GM21528 (cell line): Measurements from ENCODE around the gene CIB4.

Experiments used
- ATAC-seq: cut with Tn5 transposase; IDR thresholded peaks from one replicate; pipeline ENCODE4 v1.9.1; 2021; ENCODE audit warnings: mild to moderate bottlenecking, moderate library complexity; ENCODE audit not compliant: unreplicated experiment, low FRiP score

CIB4 gene

DNA sequence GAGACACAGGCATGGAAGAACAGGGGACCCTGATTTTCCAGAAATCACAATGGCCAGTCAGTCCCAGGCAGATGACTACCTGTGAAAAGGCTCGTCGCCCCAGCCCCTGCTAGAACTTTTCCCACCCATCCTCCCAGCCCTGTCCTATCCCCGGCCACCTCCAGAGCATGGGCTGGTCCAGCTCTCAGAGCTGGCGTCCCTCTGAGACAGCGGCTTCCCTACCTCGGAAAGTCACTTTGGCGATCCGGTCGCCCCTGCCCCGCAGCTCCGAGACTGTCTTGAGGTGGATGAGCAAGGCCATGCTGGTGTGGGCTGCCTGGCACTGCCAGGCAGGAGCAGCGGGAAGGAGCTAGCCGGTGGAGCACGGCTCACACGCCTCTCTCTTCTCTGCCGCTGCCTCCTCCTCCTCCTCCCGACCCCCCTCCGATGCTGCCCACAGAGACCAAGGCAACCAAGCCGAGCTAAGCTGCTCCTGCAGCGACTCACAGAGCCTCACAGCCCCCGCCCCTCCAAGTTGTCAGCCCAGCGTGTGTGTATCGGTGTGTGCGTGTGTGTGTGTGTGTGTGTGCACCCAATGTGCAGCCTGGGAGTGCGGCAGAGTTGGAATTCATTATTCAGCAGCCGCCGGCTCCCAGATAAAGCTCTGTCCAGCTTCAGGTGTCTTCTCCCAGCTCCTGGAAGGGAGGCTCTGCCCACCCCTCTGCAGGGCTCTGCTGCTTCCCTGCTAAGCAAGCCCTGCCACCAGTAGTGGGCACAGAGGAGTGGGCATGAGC is 82.7 kb downstream of the CIB4 start:
- no peak for ATAC-seq

DNA sequence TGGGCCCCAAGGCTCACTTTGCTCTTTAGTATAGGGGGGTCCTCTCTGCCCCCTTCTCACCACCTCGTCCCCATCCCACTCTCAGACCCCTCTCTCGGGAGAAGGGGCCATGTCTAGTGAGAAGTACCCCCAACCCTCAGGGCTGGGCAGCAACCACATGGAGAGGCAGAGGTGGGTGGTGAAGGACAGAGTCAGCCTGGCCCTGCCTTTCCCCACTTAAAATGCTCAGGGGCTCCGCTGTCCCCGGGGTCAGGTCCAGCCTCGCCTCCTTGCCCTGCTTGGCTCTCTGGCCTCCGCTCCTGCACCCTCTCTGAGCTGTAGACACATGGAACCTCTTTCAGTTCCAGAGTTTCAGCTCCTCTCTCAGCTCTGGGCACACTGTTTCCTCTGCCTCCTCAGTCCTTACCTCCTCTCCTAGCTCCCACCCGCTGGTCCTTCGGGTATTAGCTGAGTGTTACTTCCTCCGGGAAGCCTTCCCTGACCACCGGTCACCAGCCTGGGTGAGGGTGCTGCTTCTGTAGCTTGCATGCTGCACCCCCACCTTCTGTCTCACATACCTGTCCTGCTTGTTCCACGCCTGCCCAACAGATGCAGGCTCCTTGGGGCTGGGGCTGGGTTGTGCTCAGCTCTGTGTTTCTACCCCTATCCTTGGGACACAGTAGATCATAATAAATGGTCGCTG is 83.8 kb downstream of the CIB4 start:
- ATAC-seq = no peak

DNA sequence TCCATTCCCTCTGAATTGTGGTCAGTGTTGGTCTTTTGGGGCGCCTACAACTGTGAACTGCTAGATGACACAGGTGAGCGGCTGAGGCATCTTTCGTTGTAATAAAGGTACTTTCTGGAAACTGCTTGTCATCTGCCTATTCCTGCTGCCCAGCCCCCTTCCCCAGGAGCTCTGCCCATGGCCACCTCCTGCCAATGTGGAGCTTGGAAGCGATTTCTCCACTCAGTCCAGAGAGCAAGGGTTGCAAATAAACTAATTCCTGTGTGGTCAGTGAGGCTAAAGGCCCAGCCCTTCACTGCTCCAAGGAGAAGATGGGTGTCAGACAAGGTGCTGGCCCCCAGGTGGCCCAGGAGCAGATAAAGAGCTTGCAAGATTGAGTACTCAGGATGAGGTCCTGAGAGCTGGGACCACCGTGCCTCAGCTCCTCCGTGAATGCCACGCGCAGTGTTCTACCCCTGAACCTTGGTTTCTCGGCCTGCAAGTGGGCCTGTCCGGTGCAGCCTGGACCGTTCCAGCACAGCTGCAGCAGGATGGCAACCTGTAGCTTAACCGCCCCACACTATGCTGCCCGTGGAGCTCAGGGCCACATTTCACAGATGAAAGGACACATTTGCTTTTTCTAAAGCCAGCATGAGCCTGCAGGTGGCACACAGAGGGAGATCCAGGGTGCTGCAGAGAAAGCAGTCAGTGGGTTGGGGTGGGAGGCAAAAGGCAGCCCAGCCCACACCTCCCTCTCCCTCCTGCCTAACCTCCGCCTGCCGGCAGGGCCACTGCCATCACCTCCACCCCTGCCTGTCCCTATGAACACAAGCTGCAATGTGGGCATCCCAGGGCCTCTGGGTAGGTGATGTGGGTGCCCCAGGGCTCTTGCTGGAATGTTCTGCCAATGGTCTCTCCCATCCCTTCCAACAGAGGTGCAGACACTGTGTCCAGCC is 84.6 kb downstream of the CIB4 start:
- no peak for ATAC-seq

DNA sequence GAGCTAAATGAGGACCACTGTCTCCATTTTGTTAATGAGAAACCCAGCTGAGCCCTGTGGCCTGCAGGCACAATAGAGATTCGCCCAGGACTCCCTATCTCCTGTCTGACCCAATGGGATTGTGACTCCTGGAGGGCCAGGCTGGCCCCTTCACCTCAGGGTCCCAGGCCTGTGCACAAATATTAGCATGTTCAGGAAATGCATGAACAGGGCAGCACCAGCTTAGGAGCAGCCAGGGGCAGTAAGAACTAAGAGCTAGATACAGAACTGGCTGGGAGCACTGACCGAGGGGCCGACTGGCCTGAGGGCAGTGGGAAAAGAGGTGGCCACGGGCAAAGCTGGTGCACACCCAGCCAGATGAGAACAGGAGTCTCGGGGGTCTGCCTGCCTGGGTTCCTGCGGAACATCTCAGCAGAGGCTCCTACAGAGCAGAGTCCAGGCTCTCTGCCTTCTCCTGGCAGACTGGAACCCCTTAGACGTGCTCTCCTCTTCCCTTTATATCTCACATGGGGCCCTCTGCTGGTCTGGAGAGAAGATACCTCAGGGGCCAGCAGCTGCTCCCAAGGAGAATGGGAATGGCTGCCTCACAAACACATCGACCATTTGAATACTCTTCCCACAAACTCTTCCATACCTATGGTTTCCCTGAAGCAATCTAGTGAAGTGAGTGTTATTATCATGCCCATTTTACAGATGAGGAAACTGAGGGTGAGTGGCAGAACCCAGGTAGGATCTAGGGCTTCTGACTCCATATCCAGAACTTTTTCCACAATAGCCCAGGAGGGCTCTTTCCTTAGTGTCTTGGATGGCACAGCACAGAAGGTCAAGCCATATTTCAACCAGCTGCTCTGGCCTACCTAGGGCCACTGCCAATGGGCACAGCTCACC is 85.7 kb downstream of the CIB4 start:
- ATAC-seq = no peak

DNA sequence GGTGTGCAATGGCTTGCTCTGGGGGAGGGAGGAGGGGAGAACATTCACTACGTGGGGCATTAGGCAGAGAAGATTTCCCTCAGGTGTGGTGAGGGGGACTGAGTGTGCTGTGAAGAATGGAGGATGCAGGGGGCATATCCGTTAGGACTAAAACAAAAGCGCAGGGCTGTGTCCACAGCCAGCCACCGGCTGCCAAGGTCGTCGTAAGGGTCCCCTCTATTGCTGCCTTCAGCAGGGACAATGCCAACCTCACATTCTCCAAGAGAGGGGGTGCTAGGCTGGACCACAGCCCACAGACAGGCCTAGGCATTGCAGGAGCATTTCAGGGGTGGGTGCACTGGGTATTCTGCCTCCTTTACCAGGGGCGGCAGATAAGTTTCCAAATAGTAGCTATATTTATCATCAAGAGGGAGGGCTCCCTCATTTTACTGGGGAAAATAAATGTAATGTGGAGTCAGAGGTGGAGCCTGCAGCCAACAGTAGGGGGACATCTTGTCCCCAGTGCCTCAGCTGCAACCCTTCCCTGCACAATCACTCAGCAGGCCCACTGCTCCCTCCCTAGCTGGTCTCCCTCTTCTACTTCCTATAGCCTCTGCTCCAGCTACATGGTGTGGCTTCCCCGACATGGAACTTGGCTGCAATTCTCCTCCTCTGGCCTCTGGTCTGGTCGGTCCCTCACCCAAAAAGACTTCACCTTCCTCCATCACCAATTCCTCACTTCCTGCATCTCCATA is 88.4 kb downstream of the CIB4 start:
- no peak for ATAC-seq

DNA sequence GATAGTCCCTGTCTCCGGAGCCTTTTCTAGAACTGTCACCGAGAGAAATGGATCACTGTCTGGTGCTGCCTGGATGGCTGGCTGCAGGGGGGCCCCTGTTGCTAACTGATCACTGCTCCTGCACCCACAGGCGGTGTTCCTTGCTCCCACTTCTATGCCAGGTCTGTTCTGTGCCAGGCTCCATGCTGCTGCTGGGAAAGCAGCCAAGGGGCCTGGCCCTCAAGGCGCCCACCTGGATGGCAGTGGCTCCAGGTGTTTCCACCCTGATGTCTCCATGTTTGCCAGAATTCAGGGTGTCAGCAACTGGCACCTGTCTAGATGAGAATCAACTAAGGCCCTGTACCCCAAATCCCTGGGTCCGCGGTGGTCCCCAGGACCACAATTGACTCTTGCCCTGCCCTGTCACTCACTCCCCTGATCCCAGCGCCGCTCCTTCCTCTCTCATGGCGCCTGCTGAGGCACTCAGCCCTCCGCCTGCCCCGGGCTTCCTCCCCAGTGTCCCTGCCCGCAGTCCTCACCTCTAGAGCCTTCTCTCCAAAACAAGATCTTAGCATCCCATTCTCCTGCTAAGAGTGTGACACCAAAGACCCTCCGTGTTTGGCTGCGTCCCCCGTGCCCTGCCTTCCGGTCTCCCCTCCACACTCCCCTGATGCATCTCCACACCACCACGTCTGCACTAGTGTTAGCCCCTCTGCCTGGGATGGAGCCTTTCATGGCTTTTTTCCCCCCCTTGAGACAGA is 90.7 kb downstream of the CIB4 start:
- ATAC-seq = no peak

DNA sequence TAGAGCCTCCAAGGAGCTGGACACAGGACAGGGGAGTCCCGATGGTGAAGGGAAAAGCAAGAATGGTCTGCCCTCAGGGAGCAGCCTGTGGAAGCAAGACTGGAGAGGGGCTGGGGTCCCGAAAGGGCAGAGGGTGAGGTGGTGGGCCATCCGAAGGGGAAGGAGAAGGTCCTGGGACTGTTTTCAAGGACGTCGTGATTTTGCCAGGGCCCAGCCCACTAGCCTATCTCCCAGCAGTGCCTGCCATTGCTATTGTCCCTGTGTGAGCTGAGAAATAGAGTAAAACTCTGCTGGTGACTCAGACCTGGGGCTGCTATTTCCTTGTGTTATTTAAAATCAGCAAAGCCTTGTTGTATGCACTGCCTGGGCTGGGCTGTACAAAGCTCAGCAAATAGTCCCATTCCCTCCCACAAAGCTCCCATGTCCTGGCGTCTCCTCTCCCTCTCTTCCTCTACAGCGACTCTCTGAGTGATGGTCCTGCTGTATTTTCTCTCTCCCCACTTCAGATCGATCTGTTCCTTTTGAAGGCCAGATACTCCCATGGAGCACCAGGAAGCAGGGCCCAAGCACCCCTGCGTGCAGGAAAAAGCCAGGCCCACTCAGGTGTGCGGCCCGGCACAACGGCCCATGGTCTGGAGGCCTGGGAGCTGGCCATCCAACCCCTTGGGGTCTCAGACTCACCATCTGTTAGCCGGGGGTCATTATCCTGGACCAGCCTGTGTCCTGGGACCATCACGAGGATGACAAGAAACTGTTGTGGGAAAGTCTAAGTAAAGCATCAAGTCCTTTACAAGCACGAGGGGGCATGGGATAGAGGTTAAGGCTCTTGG is 98.3 kb downstream of the CIB4 start:
- ATAC-seq = no peak

DNA sequence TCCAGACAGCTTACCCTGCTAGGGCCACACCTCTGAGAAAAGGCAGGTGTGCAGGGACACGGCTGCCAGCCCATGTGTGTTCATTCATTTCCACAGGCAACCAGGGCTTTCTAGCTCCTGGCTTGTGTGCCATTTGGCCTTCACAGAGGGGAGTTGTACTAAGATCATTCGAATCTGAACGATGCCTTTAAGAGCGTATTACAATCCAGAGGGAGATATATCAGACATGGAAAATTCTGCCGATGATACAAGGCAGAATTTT is 99.0 kb downstream of the CIB4 start:
- no peak for ATAC-seq

DNA sequence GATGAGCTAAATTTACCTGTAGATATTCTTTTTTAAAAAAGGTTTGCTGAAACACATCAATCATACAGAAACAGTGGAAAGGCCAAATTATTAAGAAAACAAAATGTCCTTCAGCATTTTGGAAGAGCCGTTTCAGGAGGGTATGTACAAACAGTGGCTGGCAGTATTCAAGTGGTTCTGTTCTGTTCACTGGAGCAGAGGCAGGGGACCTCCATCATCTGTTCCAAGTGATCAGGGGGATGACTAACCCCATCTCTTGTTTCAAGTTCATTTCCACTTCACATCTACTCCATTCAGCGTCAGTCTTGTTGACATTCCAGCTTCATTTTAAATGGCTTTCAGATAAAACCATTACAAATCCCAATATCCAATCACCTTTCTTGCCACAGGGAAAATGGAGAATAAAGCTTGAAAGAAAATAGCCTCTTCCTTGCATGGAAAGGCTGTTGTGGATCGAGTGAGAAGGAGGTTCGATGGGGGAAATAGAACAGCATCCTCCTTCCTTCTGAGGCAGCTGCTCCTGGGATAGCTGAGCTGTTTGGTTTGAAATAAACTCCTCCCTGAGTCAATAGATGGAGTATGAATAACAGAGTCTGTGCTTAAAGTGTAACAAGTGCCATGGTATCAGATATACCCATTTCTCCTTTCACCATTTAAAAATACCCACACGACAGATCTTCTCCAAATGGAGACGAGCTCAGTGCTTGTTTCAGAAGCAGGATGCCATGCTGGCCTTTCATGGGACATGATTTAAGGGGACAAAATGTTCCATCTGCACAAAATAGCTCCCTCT is 99.6 kb downstream of the CIB4 start:
- ATAC-seq = no peak

DNA sequence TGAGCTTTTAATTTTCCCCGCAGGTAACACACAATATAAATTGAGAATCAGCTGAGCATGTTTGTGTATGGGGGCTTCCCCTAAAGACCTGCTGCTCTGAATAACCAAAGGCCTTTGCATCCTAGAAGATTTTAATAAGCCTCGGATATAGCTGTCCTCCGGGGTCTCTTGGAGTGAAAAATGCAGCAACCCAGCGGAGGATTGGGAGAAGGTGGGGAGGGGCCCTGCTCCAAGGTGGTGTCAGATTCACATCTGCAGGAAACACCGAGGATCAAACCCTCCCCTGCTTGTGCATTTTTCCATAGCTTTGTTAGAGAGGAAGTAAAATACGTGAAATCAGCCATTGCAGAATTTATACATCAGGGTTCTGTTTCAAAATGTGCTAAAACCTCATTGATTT is 100.2 kb downstream of the CIB4 start:
- ATAC-seq = no peak

DNA sequence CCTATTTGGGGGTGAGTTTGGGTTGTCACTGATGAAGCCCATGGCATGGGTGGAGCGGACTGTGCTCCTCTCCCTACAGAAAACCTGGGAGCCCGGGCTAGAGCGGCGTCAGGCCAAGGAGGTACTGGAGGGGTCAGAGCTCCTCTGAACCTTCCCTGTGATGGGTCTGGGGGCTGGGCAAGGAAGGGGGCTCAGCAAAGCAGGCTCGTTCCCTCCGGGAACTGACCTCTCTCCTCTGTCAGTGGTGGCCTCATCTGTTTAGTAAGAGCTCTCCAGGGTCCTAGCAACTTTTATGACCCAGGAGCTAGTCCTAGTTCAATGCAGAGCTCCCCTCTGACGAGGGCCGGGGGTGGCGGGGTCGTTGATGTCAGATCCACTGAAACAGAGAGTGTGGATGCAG is 100.9 kb downstream of the CIB4 start:
- ATAC-seq = no peak

DNA sequence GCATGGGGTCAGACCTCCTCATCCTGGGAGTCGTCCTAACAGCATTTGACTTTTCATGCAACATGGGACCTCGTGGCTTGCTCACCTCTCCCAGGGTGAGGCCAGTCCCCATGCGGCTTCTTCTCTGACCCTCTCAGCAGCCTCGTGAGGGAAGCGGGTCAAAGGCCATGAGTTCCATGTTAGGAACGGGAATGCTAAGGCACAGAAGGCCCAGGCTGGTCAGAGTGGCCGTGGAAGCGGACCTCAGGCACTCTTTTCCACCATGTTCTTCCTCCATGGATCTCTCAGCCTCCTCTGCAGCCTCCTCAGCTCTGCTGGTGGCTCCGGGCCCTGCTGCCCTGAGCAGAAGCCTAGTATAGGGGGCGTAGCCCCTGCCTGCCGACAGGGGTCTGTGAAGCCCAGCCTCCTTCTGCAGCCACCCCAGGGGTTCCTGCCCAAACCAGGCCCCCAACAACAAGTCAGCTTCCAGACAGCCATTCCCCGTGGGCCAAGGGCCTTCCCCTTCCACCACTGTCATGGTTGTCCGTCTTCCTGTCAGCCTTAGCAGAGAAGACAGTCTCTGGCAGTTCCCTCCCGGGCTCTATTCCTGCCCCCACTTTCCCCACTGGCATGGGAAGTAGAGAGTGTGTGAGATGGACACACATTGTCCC is 103.2 kb downstream of the CIB4 start:
- no peak for ATAC-seq

DNA sequence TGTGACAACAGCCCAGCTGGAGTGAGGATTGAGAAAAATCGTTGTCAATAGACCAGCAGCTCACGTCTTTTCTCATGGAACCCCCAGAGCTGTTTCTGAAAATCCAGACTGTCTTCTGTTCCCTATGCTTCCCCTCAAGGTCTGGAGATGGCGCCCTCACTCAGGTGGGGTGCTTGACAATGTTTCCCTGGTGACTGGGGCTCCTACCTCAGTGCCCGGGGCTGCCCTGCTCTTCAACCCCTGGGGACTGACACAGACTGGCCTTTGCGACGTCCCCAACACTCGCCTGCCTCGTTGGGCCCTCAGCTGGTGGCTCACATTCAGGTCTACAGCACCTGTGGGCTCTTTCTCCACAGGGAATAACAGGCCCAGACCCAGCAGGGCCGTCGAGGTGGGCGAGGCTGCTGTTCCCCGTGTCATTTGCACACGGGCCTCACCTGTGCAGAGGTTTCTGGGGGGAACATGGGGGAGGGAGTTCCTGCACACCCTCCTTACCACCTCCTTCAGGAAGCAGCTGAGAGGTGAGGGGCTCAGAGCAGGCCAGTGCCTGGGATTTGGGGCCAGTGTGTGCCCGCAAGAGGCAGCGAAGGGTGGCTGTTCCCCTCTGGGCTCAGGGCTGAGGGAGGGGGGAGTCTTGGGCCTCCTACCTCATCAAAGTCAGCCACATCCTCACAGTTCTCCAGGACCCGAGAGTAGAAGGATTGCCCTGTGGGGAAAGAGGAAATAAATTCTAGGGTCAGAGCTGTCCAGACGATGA is 103.9 kb downstream of the CIB4 start:
- no peak for ATAC-seq

DNA sequence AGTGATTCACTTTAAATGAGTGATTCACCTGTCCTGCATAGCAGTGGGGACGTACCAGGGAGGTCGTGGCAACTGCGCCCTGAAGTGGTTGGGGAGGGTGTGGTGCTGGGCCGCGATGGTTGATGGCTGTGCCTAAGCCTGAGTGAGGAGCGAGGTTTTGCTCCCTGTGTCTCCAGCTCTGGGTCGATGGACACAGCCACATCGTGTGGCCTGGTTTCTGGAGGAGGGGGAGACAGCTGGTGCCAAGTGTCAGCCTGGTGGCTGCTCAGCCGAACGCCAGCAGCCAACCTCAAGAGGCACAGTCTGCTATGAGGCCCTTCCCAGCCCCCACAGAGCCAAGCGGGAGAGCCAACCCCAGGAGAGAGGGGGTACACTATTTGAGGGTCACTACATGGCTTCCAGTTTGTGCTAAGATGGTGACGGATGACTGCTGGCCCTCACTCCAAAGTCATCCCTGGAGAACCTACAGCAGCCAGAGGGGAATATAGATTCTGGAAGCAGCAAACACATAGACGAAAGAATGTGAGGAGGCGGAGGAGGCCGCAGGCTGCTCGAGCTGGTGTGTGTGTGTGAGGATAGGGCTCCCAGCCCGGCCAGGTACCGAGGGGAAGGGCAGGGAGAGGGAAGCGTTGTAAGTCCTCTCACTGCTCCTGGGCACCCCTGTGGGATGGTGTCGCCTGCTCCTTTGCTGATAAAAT is 104.6 kb downstream of the CIB4 start:
- ATAC-seq = no peak

DNA sequence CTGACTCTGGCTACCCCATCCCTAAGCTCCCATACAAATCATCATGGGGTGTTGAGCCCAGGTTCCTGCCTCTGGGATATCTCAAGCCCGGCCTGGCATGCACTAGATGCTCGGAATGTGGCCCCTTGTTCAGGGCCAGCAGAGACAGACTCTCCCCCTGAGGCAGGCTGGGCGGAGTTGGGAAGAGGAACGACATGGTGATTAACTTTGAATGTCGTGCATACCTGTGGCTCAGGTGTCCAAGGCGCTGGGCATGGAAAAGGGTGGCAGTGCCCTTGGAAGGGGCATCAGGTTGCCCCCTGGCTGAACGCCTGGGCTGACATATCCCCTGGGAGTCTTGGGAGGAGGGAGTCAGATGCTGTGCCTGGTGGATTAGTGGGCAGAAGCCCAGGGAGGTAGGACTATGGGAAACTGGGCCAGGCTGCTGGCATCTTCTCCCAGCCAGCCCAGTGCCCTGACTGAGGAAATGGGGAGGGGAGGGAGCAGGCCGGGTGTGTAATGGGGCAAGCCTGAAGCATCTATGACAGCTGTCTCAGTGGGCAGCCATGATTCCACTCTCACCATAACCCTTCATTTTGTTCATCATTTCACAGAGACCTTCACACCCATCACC is 105.4 kb downstream of the CIB4 start:
- no peak for ATAC-seq
